GM15510 (cell line): ENCODE results near the gene TOR1AIP1.

Source experiments
- POLR2A ChIP-seq: IDR thresholded peaks from 3 replicates; pipeline ENCODE4 v1.6.1; 2011; ENCODE audit warnings: borderline replicate concordance; ENCODE audit not compliant: insufficient read length; ENCODE audit errors: extremely low read depth

TOR1AIP1 gene

GRCh38 chr1:179882253-179883039, at the start of gene TOR1AIP1:
Gene TOR1AIP1, plus strand, starts transcription at chr1:179882285. Its CDS starts 218 bp downstream, at chr1:179882503.
- peak; percentile 66 for TF ChIP-seq POLR2A

GRCh38 chr1:179840107-179840506, 42.0 kb upstream of the TOR1AIP1 start:
- TF ChIP-seq POLR2A: no peak

- no peak for TF ChIP-seq POLR2A
These were observed 33.9 kb upstream of the TOR1AIP1 start for GRCh38 chr1:179848233-179848632.

GRCh38 chr1:179853102-179853501, 29.0 kb upstream of the TOR1AIP1 start:
- TF ChIP-seq POLR2A: no peak

- no peak for TF ChIP-seq POLR2A
These were observed 25.8 kb upstream of the TOR1AIP1 start for GRCh38 chr1:179856296-179856695.

GRCh38 chr1:179857009-179857408, 25.1 kb upstream of the TOR1AIP1 start:
- no peak for TF ChIP-seq POLR2A

- no peak for TF ChIP-seq POLR2A
These were observed 21.4 kb upstream of the TOR1AIP1 start for GRCh38 chr1:179860652-179861051.

- no peak for TF ChIP-seq POLR2A
These were observed 16.7 kb upstream of the TOR1AIP1 start for GRCh38 chr1:179865377-179865776.

GRCh38 chr1:179866616-179867015, 15.5 kb upstream of the TOR1AIP1 start:
- no peak for TF ChIP-seq POLR2A

GRCh38 chr1:179867493-179868330, 14.4 kb upstream of the TOR1AIP1 start:
- TF ChIP-seq POLR2A: no peak

- no peak for TF ChIP-seq POLR2A
These were observed 11.2 kb upstream of the TOR1AIP1 start for GRCh38 chr1:179870870-179871269.

- no peak for TF ChIP-seq POLR2A
These were observed 10.1 kb upstream of the TOR1AIP1 start for GRCh38 chr1:179871940-179872339.

GRCh38 chr1:179872558-179872957, 9.5 kb upstream of the TOR1AIP1 start:
- TF ChIP-seq POLR2A: no peak

GRCh38 chr1:179873438-179873851, 8.6 kb upstream of the TOR1AIP1 start:
- TF ChIP-seq POLR2A: no peak

- TF ChIP-seq POLR2A: no peak
These were observed 6.3 kb upstream of the TOR1AIP1 start for GRCh38 chr1:179875596-179876299.
